Hepatocyte (in vitro differentiated cells): ENCODE measurements around the gene ADH4. TPM values are rescaled to one million over a fixed set of nuclear protein-coding genes. Genes with fewer than 3 reads are reported as not detected.

Source experiments
- DNase-seq: peaks from one replicate; pipeline ENCODE4 v3.0.0-alpha.2; 2016; ENCODE audit warnings: low spot score
- H2AFZ ChIP-seq: fragments of 200-600 bp; sonication (generic); 2 replicates; pipeline ENCODE4 v1.6.0; 2016; ENCODE audit warnings: antibody characterized with exemption, mild to moderate bottlenecking
- H3K27ac ChIP-seq: fragments of 200-600 bp; sonication (generic); 2 replicates; pipeline ENCODE4 v1.5.1; 2016; ENCODE audit warnings: mild to moderate bottlenecking
- H3K27me3 ChIP-seq: fragments of 200-600 bp; sonication (generic); 2 replicates; pipeline ENCODE4 v1.6.1; 2016
- H3K36me3 ChIP-seq: fragments of 200-600 bp; sonication (generic); replicated peaks from 2 replicates; pipeline ENCODE4 v1.5.1; 2016; ENCODE audit warnings: low read depth; ENCODE audit not compliant: insufficient read depth
- H3K4me1 ChIP-seq: fragments of 200-600 bp; sonication (generic); 2 replicates; pipeline ENCODE4 v1.5.1; 2016; ENCODE audit warnings: mild to moderate bottlenecking, moderate library complexity; ENCODE audit not compliant: insufficient read depth
- H3K4me2 ChIP-seq: fragments of 200-600 bp; sonication (generic); 2 replicates; pipeline ENCODE4 v1.6.0; 2016
- H3K4me3 ChIP-seq: fragments of 200-600 bp; sonication (generic); 2 replicates; pipeline ENCODE4 v1.5.1; 2016; ENCODE audit warnings: mild to moderate bottlenecking
- H3K79me2 ChIP-seq: fragments of 200-600 bp; sonication (generic); 2 replicates; pipeline ENCODE4 v1.6.0; 2017; ENCODE audit warnings: mild to moderate bottlenecking
- H3K9me2 ChIP-seq: fragments of 200-600 bp; sonication (generic); replicated peaks from 2 replicates; pipeline ENCODE4 v1.6.0; 2017; ENCODE audit warnings: mild to moderate bottlenecking; ENCODE audit not compliant: insufficient read depth
- H3K9me3 ChIP-seq: fragments of 200-600 bp; sonication (generic); 2 replicates; pipeline ENCODE4 v1.5.1; 2016; ENCODE audit warnings: low read depth, mild to moderate bottlenecking
- H4K20me1 ChIP-seq: fragments of 200-600 bp; sonication (generic); 2 replicates; pipeline ENCODE4 v1.6.0; 2016; ENCODE audit warnings: mild to moderate bottlenecking; ENCODE audit not compliant: insufficient read depth, poor library complexity, severe bottlenecking
- CTCF ChIP-seq: fragments of 200-600 bp; sonication (generic); IDR thresholded peaks from 2 replicates; pipeline ENCODE4 v1.5.1; 2016; ENCODE audit warnings: antibody characterized with exemption, mild to moderate bottlenecking; ENCODE audit not compliant: poor library complexity
- EZH2 ChIP-seq: fragments of 200-600 bp; sonication (generic); IDR thresholded peaks from 2 replicates; pipeline ENCODE4 v1.6.1; 2016; ENCODE audit warnings: antibody characterized with exemption, mild to moderate bottlenecking, borderline replicate concordance
- EZH2phosphoT487 ChIP-seq: fragments of 200-600 bp; sonication (generic); IDR thresholded peaks from one replicate; pipeline ENCODE4 v1.6.1; 2018; ENCODE audit warnings: antibody characterized with exemption, mild to moderate bottlenecking, low read depth, moderate library complexity; ENCODE audit not compliant: unreplicated experiment, severe bottlenecking
- WGBS: methylation state at CpG from one replicate; pipeline ENCODE4 v1.1.6; 2016; ENCODE audit warnings: low lambda C conversion rate; ENCODE audit errors: missing lambda C conversion rate; 5-methylcytosine and 5-hydroxymethylcytosine counted together
- polyA plus RNA-seq: library from polyadenylated mRNA; unstranded; fragments of >200 nt; fragmentation: Nextera tagmentation; extraction: Ambion mirVana; gene quantifications from 2 replicates; pipeline ENCODE4 v1.2.1, GENCODE V29; 2016
- total RNA-seq: library from RNA; depleted of rRNA; stranded (reverse); fragments of >200 nt; gene quantifications from 2 replicates; pipeline ENCODE4 v1.2.3, GENCODE V29; 2014

The ADH4 gene
- total and polyA plus RNA-seq, 2 experiments from 2014 or later, result 11.0 to 23.5 TPM

GRCh38 chr4:99078336-99078735, 65.8 kb downstream of the ADH4 start:
- Histone ChIP-seq H3K79me2 (peaks cover 27% of the 10 kb centered on the region), H4K20me1 (peaks cover 8% of the 10 kb centered on the region), H3K4me3 (no peak overlapping the region), H3K36me3 (no peaks in the 10 kb centered on the region), H3K4me1 (no peaks in the 10 kb centered on the region), H3K4me2 (no peak overlapping the region), H3K9me2 (no peaks in the 10 kb centered on the region), H3K9me3 (no peaks in the 10 kb centered on the region), H3K27me3 (no peaks in the 10 kb centered on the region), H3K27ac (no peak overlapping the region), H2AFZ (no peak overlapping the region)
- 95% methylated on average over 5 of the region's 5 CpGs for WGBS
- no peak for DNase-seq
- TF ChIP-seq CTCF (no peak), EZH2 (no peak), EZH2phosphoT487 (no peak)

GRCh38 chr4:99077177-99077576, 66.9 kb downstream of the ADH4 start:
- no peak overlapping the region for H3K4me3 ChIP-seq
- H3K9me3 ChIP-seq, result no peaks in the 10 kb centered on the region
- 96% methylated on average over 4 of the region's 4 CpGs for WGBS
- H3K79me2 ChIP-seq, result peaks cover 18% of the 10 kb centered on the region
- no peaks in the 10 kb centered on the region for H3K9me2 ChIP-seq
- no peak overlapping the region for H2AFZ ChIP-seq
- TF ChIP-seq EZH2phosphoT487 (no peak), EZH2 (no peak), CTCF (no peak)
- DNase-seq, result no peak
- H3K36me3 ChIP-seq, result no peaks in the 10 kb centered on the region
- H3K27me3 ChIP-seq, result no peaks in the 10 kb centered on the region
- no peaks in the 10 kb centered on the region for H3K4me1 ChIP-seq
- no peak overlapping the region for H3K27ac ChIP-seq
- H3K4me2 ChIP-seq, result no peak overlapping the region
- peaks cover 3% of the 10 kb centered on the region for H4K20me1 ChIP-seq

GRCh38 chr4:99076292-99076976, 67.7 kb downstream of the ADH4 start:
- Histone ChIP-seq H3K4me1 (no peaks in the 10 kb centered on the region), H3K79me2 (peaks cover 12% of the 10 kb centered on the region), H3K9me2 (no peaks in the 10 kb centered on the region), H3K36me3 (no peaks in the 10 kb centered on the region), H3K27me3 (no peaks in the 10 kb centered on the region), H3K27ac (no peak overlapping the region), H4K20me1 (no peaks in the 10 kb centered on the region), H3K4me2 (no peak overlapping the region), H3K4me3 (no peak overlapping the region), H3K9me3 (no peaks in the 10 kb centered on the region), H2AFZ (no peak overlapping the region)
- WGBS, result 97% methylated on average over 5 of the region's 5 CpGs
- TF ChIP-seq EZH2 (no peak), CTCF (no peak), EZH2phosphoT487 (no peak)
- DNase-seq, result no peak
